Measurements from ENCODE around the gene FMO2. TPM values are rescaled to one million over a fixed set of nuclear protein-coding genes. Genes with fewer than 3 reads are reported as not detected.

The FMO2 gene
- total and polyA plus RNA-seq, 2 of the 8 experiments (the other 6 are each of a cell fraction or from before 2014, with no cell fraction given) = not detected

DNA sequence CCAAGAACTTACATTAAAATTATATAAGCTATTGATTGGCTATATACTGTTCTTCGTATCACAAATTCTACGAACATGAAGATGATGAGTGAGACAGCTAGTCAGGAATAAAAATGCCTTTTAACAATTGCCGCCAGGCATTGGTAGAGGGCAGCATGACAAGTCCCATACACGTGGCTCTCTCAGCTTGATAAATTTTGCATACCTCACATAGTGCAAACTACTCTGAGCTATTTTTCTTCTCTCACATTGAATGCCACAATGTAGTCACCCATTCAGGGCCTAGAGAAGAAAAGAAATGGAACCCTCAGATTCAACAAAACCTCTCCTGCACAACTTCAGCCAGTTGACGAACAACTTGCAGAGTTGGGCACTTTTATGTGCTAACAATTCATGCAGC lies 27.0 kb upstream of the FMO2 start:
- H3K23me2 ChIP-seq (ENCODE audit: low read depth, low read length) = no peaks in the 10 kb centered on the region
- H4K8ac ChIP-seq (ENCODE audit: extremely low read depth, insufficient read depth, low read length) = no peak overlapping the region
- no peak overlapping the region for H3K18ac ChIP-seq (ENCODE audit: extremely low read depth, low read length)
- no peak overlapping the region for H2AK5ac ChIP-seq (ENCODE audit: low read depth, low read length)
- no peak overlapping the region for H3K9ac ChIP-seq (replicated peaks in 1 of 4; ENCODE audit: extremely low read depth in 1 of 4, low read depth in 3 of 4, low read length in 3 of 4)
- no peak for DNase-seq (ENCODE audit: low read depth in 1 of 2, low spot score in 2 of 2)
- ChIA-PET CTCF (ENCODE audit: partially characterized antibody) (interaction anchor here (0.5 to 1.4 kb wide), 4 partner anchors 40 to 303 kb away, joined by 3 read pairs; no protein-coding TSS in a partner anchor), POLR2A (ENCODE audit: partially characterized antibody) (no interaction called here)
- H3K79me2 ChIP-seq (ENCODE audit: control insufficient read depth in 1 of 2, insufficient read depth in 2 of 2, low read length in 2 of 2) = no peaks in the 10 kb centered on the region
- no peak overlapping the region for H2BK120ac ChIP-seq (replicated peaks; ENCODE audit: low read depth, low read length)
- H2BK12ac ChIP-seq (ENCODE audit: low read depth, low read length) = no peak overlapping the region
- no peaks in the 10 kb centered on the region for H3K27me3 ChIP-seq (replicated peaks in 1 of 4; ENCODE audit: control insufficient read depth in 3 of 4, extremely low read depth in 1 of 4, insufficient read depth in 3 of 4, low read length in 3 of 4)
- no peak overlapping the region for H2BK5ac ChIP-seq (ENCODE audit: low read depth, low read length)
- no peaks in the 10 kb centered on the region; a peak in 1 of 8 replicates for H3K36me3 ChIP-seq (ENCODE audit: control insufficient read depth in 2 of 4, insufficient read depth in 4 of 4, low read length in 3 of 4)
- WGBS, 2 experiments (ENCODE audit: extremely low coverage in 1 of 2, insufficient coverage in 1 of 2, insufficient read length in 1 of 2, insufficient replicate concordance in 2 of 2, low coverage in 1 of 2, low lambda C conversion rate in 2 of 2, missing lambda C conversion rate in 1 of 2) = 81% methylated on average over 5 of the region's 5 CpGs; no CpG with 5 or more reads in 1 of the 2 experiments
- no peak overlapping the region for H3K4me3 ChIP-seq (ENCODE audit: extremely low read depth in 1 of 4, insufficient read depth in 2 of 4, low read depth in 3 of 4, low read length in 4 of 4)
- no peak for FAIRE-seq
- H2BK15ac ChIP-seq (ENCODE audit: low read length) = no peak overlapping the region
- H3K4me2 ChIP-seq (ENCODE audit: insufficient read depth in 1 of 2, low read depth in 2 of 2, low read length in 2 of 2) = no peak overlapping the region
- peaks cover 4 to 5% of the 10 kb centered on the region in 2 experiments; a peak in 1 of 4 replicates for H3K9me3 ChIP-seq (ENCODE audit: insufficient read depth in 2 of 2, low read depth in 1 of 2, low read length in 1 of 2)
- no peak overlapping the region for H4K91ac ChIP-seq (replicated peaks; ENCODE audit: insufficient read length, low read length)
- TF ChIP-seq CBX8 (IDR thresholded peaks at IDR 0.05; ENCODE audit: borderline replicate concordance, low read depth, low read length) = no peak
- TF ChIP-seq SIX5 (IDR thresholded peaks at IDR 0.05; ENCODE audit: low read depth, low read length) = no peak
- TF ChIP-seq MAFK (IDR thresholded peaks at IDR 0.05; ENCODE audit: low read depth, low read length) = no peak
- TF ChIP-seq RFX5 (IDR thresholded peaks at IDR 0.05; ENCODE audit: borderline replicate concordance, low read depth, low read length) = no peak
- TF ChIP-seq, protein P1, sequence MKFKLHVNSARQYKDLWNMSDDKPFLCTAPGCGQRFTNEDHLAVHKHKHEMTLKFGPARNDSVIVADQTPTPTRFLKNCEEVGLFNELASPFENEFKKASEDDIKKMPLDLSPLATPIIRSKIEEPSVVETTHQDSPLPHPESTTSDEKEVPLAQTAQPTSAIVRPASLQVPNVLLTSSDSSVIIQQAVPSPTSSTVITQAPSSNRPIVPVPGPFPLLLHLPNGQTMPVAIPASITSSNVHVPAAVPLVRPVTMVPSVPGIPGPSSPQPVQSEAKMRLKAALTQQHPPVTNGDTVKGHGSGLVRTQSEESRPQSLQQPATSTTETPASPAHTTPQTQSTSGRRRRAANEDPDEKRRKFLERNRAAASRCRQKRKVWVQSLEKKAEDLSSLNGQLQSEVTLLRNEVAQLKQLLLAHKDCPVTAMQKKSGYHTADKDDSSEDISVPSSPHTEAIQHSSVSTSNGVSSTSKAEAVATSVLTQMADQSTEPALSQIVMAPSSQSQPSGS (IDR thresholded peaks at IDR 0.05; ENCODE audit: low read length) = no peak
- TF ChIP-seq JUN (IDR thresholded peaks at IDR 0.05; ENCODE audit: low read depth, low read length) = no peak
- TF ChIP-seq, protein P2, sequence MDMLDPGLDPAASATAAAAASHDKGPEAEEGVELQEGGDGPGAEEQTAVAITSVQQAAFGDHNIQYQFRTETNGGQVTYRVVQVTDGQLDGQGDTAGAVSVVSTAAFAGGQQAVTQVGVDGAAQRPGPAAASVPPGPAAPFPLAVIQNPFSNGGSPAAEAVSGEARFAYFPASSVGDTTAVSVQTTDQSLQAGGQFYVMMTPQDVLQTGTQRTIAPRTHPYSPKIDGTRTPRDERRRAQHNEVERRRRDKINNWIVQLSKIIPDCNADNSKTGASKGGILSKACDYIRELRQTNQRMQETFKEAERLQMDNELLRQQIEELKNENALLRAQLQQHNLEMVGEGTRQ (IDR thresholded peaks at IDR 0.05; ENCODE audit: low read length) = no peak
- TF ChIP-seq SRF (IDR thresholded peaks at IDR 0.05; ENCODE audit: low read depth, low read length) = no peak
- no peak for TF ChIP-seq CTBP2 (IDR thresholded peaks at IDR 0.05; ENCODE audit: borderline replicate concordance, insufficient read depth, insufficient read length, low read length)
- TF ChIP-seq CHD2 (IDR thresholded peaks at IDR 0.05; ENCODE audit: low read length) = no peak
- H3K23ac ChIP-seq (ENCODE audit: insufficient read length) = no peak overlapping the region
- no peak overlapping the region for H2AFZ ChIP-seq (ENCODE audit: low read length)
- peaks cover 0 to 2% (median 0%) of the 10 kb centered on the region in 4 experiments; a peak in 1 of 7 replicates for H3K4me1 ChIP-seq (replicated peaks in 1 of 4; ENCODE audit: control insufficient read depth in 3 of 4, insufficient read depth in 4 of 4, low read length in 3 of 4)
- no peak overlapping the region for H3K4ac ChIP-seq (replicated peaks; ENCODE audit: insufficient read length, low read depth, low read length)
- no peak overlapping the region for H2BK20ac ChIP-seq (ENCODE audit: low read length)
- H3K56ac ChIP-seq (replicated peaks; ENCODE audit: insufficient read length, low read depth, low read length) = no peak overlapping the region
- no peaks in the 10 kb centered on the region for H4K20me1 ChIP-seq (replicated peaks in 1 of 2; ENCODE audit: control insufficient read depth in 1 of 2, insufficient read depth in 2 of 2, low read length in 2 of 2)
- no peaks in the 10 kb centered on the region for H3K79me1 ChIP-seq (ENCODE audit: low read depth, low read length)
- H3K14ac ChIP-seq (ENCODE audit: insufficient read length) = no peak overlapping the region
- H4K5ac ChIP-seq (ENCODE audit: insufficient read length, low read depth, low read length) = no peak overlapping the region
- no peak overlapping the region for H3K27ac ChIP-seq (ENCODE audit: low read depth, low read length)

Measured in H1 (cell line).